Measurements from ENCODE around the gene SH2D4B.

DNA sequence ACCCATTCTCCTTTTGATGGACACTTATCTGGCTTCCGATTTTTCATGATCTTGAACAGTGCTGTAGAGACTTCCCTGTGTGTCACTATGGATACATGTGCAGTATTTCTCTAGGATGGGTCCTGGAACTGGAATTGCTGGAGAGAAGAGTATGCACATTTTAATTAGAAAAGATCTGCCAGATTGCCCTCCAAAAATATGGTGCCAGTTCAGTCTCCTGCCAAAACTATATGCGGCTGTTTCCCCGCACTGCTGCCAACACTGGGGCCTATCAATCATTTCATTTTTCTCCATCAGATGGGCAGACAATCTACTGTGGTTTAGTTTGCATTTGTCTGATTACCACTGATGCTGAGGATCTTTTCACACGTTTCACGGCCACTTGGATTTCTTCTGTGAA, 105.0 kb downstream of the SH2D4B start:
- TF ChIP-seq, protein P1, sequence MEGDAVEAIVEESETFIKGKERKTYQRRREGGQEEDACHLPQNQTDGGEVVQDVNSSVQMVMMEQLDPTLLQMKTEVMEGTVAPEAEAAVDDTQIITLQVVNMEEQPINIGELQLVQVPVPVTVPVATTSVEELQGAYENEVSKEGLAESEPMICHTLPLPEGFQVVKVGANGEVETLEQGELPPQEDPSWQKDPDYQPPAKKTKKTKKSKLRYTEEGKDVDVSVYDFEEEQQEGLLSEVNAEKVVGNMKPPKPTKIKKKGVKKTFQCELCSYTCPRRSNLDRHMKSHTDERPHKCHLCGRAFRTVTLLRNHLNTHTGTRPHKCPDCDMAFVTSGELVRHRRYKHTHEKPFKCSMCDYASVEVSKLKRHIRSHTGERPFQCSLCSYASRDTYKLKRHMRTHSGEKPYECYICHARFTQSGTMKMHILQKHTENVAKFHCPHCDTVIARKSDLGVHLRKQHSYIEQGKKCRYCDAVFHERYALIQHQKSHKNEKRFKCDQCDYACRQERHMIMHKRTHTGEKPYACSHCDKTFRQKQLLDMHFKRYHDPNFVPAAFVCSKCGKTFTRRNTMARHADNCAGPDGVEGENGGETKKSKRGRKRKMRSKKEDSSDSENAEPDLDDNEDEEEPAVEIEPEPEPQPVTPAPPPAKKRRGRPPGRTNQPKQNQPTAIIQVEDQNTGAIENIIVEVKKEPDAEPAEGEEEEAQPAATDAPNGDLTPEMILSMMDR (IDR thresholded peaks at IDR 0.05): no peak
- no peak for TF ChIP-seq POLR2A (IDR thresholded peaks at IDR 0.05)
- no peak for TF ChIP-seq POLR2AphosphoS5 (IDR thresholded peaks at IDR 0.05)
- no peak for TF ChIP-seq EP300 (IDR thresholded peaks at IDR 0.05)

All from sigmoid colon (tissue), 4 donors.